ENCODE measurements around the gene LMTK2. TPM values are rescaled to one million over a fixed set of nuclear protein-coding genes. Genes with fewer than 3 reads are reported as not detected.

The LMTK2 gene
- total RNA-seq, 1 experiment from 2014 or later: 17.8 TPM

DNA sequence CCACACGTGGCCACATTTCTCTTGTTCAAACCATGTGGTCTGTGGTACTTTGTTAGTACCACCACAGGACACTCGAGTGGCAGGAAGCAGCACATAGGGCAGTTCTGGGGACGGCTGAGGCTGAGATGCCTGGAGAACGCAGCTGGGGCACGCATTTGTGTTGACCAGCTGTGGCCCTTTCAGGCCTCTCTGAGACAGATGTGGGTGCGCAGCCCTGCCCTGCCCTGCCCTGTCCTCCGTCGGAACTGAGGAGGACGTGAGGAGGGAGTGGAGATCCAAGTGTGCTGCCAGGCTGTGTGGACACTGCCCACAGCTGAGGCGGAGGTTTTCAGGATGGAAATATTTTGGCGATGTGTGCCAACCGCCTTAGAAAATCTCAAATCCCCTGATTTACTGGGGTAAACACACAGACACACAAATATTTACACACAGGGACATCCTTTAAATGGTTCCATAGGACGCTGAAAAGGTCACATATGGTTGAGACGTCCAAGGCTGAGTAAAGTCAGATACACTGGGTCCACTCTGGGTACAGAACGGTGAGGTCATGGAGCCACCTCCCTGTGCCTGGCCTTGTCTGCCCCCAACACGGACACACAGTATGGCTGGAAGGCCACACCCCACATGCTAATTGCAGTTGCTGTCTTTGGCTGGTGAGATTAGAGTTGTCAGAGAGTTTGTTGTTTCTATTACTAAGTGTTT is 119.4 kb downstream of the LMTK2 start:
- H3K9me2 ChIP-seq (ENCODE audit: insufficient read depth): no peaks in the 10 kb centered on the region
- ChIA-PET CTCF (no interaction called here), RAD21 (ENCODE audit: low non-redundant PET in 1 of 2, low total read pairs in 2 of 2, uncharacterized antibody in 2 of 2, unreplicated experiment in 2 of 2) (no interaction called here), POLR2A (no interaction called here)
- H3K27ac ChIP-seq (ENCODE audit: low read depth, low read length): no peak overlapping the region
- no peaks in the 10 kb centered on the region for H3K79me2 ChIP-seq (ENCODE audit: insufficient read depth, low read length)
- H4K20me1 ChIP-seq (ENCODE audit: insufficient read depth): no peaks in the 10 kb centered on the region
- DNase-seq (ENCODE audit: low read depth, low spot score) (no peak), ATAC-seq (no peak)
- no peaks in the 10 kb centered on the region for H3K9me3 ChIP-seq (ENCODE audit: control insufficient read depth in 1 of 2, insufficient read depth in 1 of 2, low read depth in 1 of 2, low read length in 2 of 2)
- no peak overlapping the region for H3K4me2 ChIP-seq (ENCODE audit: low read length)
- no TSS peak for BruUV-seq (replicated peaks)
- H3K27me3 ChIP-seq (ENCODE audit: insufficient read depth, low read length): no peaks in the 10 kb centered on the region
- no peak overlapping the region for H3K9ac ChIP-seq (ENCODE audit: low read length)
- intact Hi-C loops (cut with micrococcal nuclease): no loop called here
- TF ChIP-seq CBX3 (IDR thresholded peaks at IDR 0.05; ENCODE audit: low read depth) (no peak), FOSL1 (IDR thresholded peaks at IDR 0.05; ENCODE audit: low read depth) (no peak), ELF1 (IDR thresholded peaks at IDR 0.05; ENCODE audit: borderline replicate concordance, low read depth) (no peak), ZNF274 (IDR thresholded peaks at IDR 0.05; ENCODE audit: low read depth, low read length) (no peak), SP1 (IDR thresholded peaks at IDR 0.05; ENCODE audit: low read depth) (no peak)
- no peaks in the 10 kb centered on the region for H3K4me1 ChIP-seq (ENCODE audit: control insufficient read depth in 1 of 2, insufficient read depth in 2 of 2, low read length in 2 of 2)
- no peak overlapping the region for H2AFZ ChIP-seq (ENCODE audit: low read depth, low read length, poor library complexity, severe bottlenecking)
- no peaks in the 10 kb centered on the region for H3K36me3 ChIP-seq (ENCODE audit: control insufficient read depth in 1 of 2, insufficient read depth in 2 of 2, low read length in 2 of 2)
- no peak overlapping the region for H3K4me3 ChIP-seq (replicated peaks in 1 of 2; ENCODE audit: low read depth in 1 of 2, low read length in 2 of 2)

- ChIA-PET CTCF (no interaction called here), POLR2A (no interaction called here), RAD21 (ENCODE audit: low non-redundant PET in 1 of 2, low total read pairs in 2 of 2, uncharacterized antibody in 2 of 2, unreplicated experiment in 2 of 2) (no interaction called here)
- Histone ChIP-seq H3K4me1 (ENCODE audit: control insufficient read depth in 1 of 2, insufficient read depth in 2 of 2, low read length in 2 of 2) (no peaks in the 10 kb centered on the region), H3K4me3 (replicated peaks in 1 of 2; ENCODE audit: low read depth in 1 of 2, low read length in 2 of 2) (no peak overlapping the region), H3K9ac (ENCODE audit: low read length) (no peak overlapping the region), H3K9me2 (ENCODE audit: insufficient read depth) (no peaks in the 10 kb centered on the region), H4K20me1 (ENCODE audit: insufficient read depth) (no peaks in the 10 kb centered on the region), H3K36me3 (ENCODE audit: control insufficient read depth in 1 of 2, insufficient read depth in 2 of 2, low read length in 2 of 2) (no peaks in the 10 kb centered on the region), H3K79me2 (ENCODE audit: insufficient read depth, low read length) (no peaks in the 10 kb centered on the region), H3K27me3 (ENCODE audit: insufficient read depth, low read length) (no peaks in the 10 kb centered on the region), H3K9me3 (ENCODE audit: control insufficient read depth in 1 of 2, insufficient read depth in 1 of 2, low read depth in 1 of 2, low read length in 2 of 2) (no peaks in the 10 kb centered on the region), H2AFZ (ENCODE audit: low read depth, low read length, poor library complexity, severe bottlenecking) (no peak overlapping the region), H3K27ac (ENCODE audit: low read depth, low read length) (no peak overlapping the region), H3K4me2 (ENCODE audit: low read length) (no peak overlapping the region)
- intact Hi-C loops (cut with micrococcal nuclease): no loop called here
- BruUV-seq (replicated peaks): no TSS peak
- ATAC-seq (no peak), DNase-seq (ENCODE audit: low read depth, low spot score) (no peak)
- TF ChIP-seq YY1 (IDR thresholded peaks at IDR 0.05; ENCODE audit: extremely low read depth, insufficient replicate concordance, low read depth, low read length) (no peak), SIN3A (IDR thresholded peaks at IDR 0.05; ENCODE audit: low read depth) (no peak), JUND (IDR thresholded peaks at IDR 0.05) (no peak), ZNF274 (IDR thresholded peaks at IDR 0.05; ENCODE audit: low read depth, low read length) (no peak), MAX (IDR thresholded peaks at IDR 0.05) (no peak), EZH2phosphoT487 (IDR thresholded peaks at IDR 0.05; ENCODE audit: borderline replicate concordance) (no peak), ZFX (IDR thresholded peaks at IDR 0.05) (no peak), EZH2 (IDR thresholded peaks at IDR 0.05) (no peak), SP1 (IDR thresholded peaks at IDR 0.05; ENCODE audit: low read depth) (no peak), TCF7L2 (IDR thresholded peaks at IDR 0.05; ENCODE audit: borderline replicate concordance, extremely low read depth, insufficient read depth, insufficient read length) (no peak), CEBPB (IDR thresholded peaks at IDR 0.05; ENCODE audit: low read depth) (no peak), POLR2A (IDR thresholded peaks at IDR 0.05; ENCODE audit: borderline replicate concordance, extremely low read depth, insufficient read depth, insufficient read length) (no peak), RAD21 (IDR thresholded peaks at IDR 0.05; ENCODE audit: low read depth) (no peak), CBX3 (IDR thresholded peaks at IDR 0.05; ENCODE audit: low read depth) (no peak)
- TF ChIP-seq, protein P1, sequence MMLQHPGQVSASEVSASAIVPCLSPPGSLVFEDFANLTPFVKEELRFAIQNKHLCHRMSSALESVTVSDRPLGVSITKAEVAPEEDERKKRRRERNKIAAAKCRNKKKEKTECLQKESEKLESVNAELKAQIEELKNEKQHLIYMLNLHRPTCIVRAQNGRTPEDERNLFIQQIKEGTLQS (IDR thresholded peaks at IDR 0.05): no peak
- TF ChIP-seq, protein P2, sequence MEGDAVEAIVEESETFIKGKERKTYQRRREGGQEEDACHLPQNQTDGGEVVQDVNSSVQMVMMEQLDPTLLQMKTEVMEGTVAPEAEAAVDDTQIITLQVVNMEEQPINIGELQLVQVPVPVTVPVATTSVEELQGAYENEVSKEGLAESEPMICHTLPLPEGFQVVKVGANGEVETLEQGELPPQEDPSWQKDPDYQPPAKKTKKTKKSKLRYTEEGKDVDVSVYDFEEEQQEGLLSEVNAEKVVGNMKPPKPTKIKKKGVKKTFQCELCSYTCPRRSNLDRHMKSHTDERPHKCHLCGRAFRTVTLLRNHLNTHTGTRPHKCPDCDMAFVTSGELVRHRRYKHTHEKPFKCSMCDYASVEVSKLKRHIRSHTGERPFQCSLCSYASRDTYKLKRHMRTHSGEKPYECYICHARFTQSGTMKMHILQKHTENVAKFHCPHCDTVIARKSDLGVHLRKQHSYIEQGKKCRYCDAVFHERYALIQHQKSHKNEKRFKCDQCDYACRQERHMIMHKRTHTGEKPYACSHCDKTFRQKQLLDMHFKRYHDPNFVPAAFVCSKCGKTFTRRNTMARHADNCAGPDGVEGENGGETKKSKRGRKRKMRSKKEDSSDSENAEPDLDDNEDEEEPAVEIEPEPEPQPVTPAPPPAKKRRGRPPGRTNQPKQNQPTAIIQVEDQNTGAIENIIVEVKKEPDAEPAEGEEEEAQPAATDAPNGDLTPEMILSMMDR (IDR thresholded peaks at IDR 0.05 in 2 of 3, conservative IDR thresholded peaks at IDR 0.05 in 1 of 3; ENCODE audit: borderline replicate concordance in 1 of 3, insufficient read depth in 1 of 3, low read depth in 2 of 3, low read length in 2 of 3): no peak
These were observed 121.3 kb downstream of the LMTK2 start for GRCh38 chr7:98227939-98228338.

Data from HCT116 (cell line).